WTC11 (cell line): ENCODE data around the gene AGBL4.

Experiments used
- ETV6 ChIP-seq: sonication (generic); formaldehyde crosslinking; IDR thresholded peaks from 2 replicates; pipeline ENCODE4 v1.8.1; 2022; ENCODE audit warnings: mild to moderate bottlenecking, missing genetic modification reagents
- FOXP4 ChIP-seq: sonication (generic); formaldehyde crosslinking; IDR thresholded peaks from 2 replicates; pipeline ENCODE4 v1.8.0; 2022; ENCODE audit warnings: mild to moderate bottlenecking, missing genetic modification reagents
- IRF1 ChIP-seq: sonication (generic); formaldehyde crosslinking; IDR thresholded peaks from 2 replicates; pipeline ENCODE4 v1.8.0; 2023; ENCODE audit warnings: missing genetic modification reagents
- USF2 ChIP-seq: sonication (generic); formaldehyde crosslinking; IDR thresholded peaks from 2 replicates; pipeline ENCODE4 v1.8.1; 2023; ENCODE audit warnings: mild to moderate bottlenecking, missing genetic modification reagents, moderate library complexity
- ZNF671 ChIP-seq: fragments of 250-450 bp; sonication (Bioruptor Pico); IDR thresholded peaks from 2 replicates; pipeline ENCODE4 v1.8.0; 2021; ENCODE audit warnings: mild to moderate bottlenecking

GRCh38 chr1:48831120-48831978 is 1192.4 kb downstream of the AGBL4 start:
- no peak for TF ChIP-seq IRF1 (CRISPR knock-in tag)
- no peak for TF ChIP-seq FOXP4
- no peak for TF ChIP-seq ZNF671 (CRISPR knock-in tag)
- TF ChIP-seq ETV6 (CRISPR knock-in tag), result no peak
- no peak for TF ChIP-seq USF2 (CRISPR knock-in tag)
